Right hindlimb (tissue), 1 donor: ENCODE results near the gene ADPRHL1.

Experiments
- DNase-seq: peaks from one replicate; pipeline ENCODE4 v3.0.0-alpha.2; 2018

Gene ADPRHL1

GRCh38 chr13:113414335-113414734 is 39.0 kb downstream of the ADPRHL1 start:
- DNase-seq = no peak

- DNase-seq = peak; percentile 58
These were observed 39.4 kb downstream of the ADPRHL1 start for GRCh38 chr13:113413898-113414282.

GRCh38 chr13:113413178-113413897 is 40.0 kb downstream of the ADPRHL1 start:
- peak; percentile 42 for DNase-seq

- DNase-seq = no peak
These were observed 40.8 kb downstream of the ADPRHL1 start for GRCh38 chr13:113412440-113412839.

GRCh38 chr13:113411216-113412023 is 41.9 kb downstream of the ADPRHL1 start:
- DNase-seq = peak; percentile 65

GRCh38 chr13:113410472-113411201 is 42.7 kb downstream of the ADPRHL1 start:
- DNase-seq = peak; percentile 85

GRCh38 chr13:113408562-113408961 is 44.7 kb downstream of the ADPRHL1 start:
- no peak for DNase-seq

- DNase-seq = no peak
These were observed 45.5 kb downstream of the ADPRHL1 start for GRCh38 chr13:113407531-113408393.

- no peak for DNase-seq
These were observed 46.2 kb downstream of the ADPRHL1 start for GRCh38 chr13:113407103-113407530.

GRCh38 chr13:113406321-113407102 is 46.8 kb downstream of the ADPRHL1 start:
- no peak for DNase-seq

GRCh38 chr13:113405481-113406300 is 47.6 kb downstream of the ADPRHL1 start:
- no peak for DNase-seq

GRCh38 chr13:113404723-113405471 is 48.4 kb downstream of the ADPRHL1 start:
- DNase-seq = no peak

GRCh38 chr13:113404366-113404722 is 48.9 kb downstream of the ADPRHL1 start:
- DNase-seq = no peak

- no peak for DNase-seq
These were observed 49.8 kb downstream of the ADPRHL1 start for GRCh38 chr13:113403255-113404104.

- no peak for DNase-seq
These were observed 50.6 kb downstream of the ADPRHL1 start for GRCh38 chr13:113402471-113403254.

- no peak for DNase-seq
These were observed 51.6 kb downstream of the ADPRHL1 start for GRCh38 chr13:113401452-113402415.
